BJ (cell line): Measurements from ENCODE around the gene SLIT3. TPM values are rescaled to one million over a fixed set of nuclear protein-coding genes. Genes with fewer than 3 reads are reported as not detected.

Source experiments
- CTCF ChIA-PET: fragments of 350-600 bp; formaldehyde crosslinking; extraction: SDS; loops from one replicate; lab custom pipeline; 2021; ENCODE audit warnings: antibody characterized with exemption, inconsistent platforms; lab: Yijun Ruan, JAX
- POLR2A ChIA-PET: fragments of 300-600 bp; sonication (Branson Sonifier 250); formaldehyde crosslinking; extraction: SDS; loops from one replicate; lab custom pipeline; 2021; ENCODE audit warnings: antibody characterized with exemption; lab: Charles Lee
- DNase-seq: peaks from one replicate; pipeline ENCODE4 v3.0.0-alpha.2; 2011; ENCODE audit warnings: low read depth
- H3K27me3 ChIP-seq: 2 replicates; pipeline ENCODE4 v1.6.0; 2011; ENCODE audit warnings: low read length; ENCODE audit not compliant: control insufficient read depth, insufficient read depth
- H3K36me3 ChIP-seq: 2 replicates; pipeline ENCODE4 v1.5.1; 2011; ENCODE audit warnings: low read length; ENCODE audit not compliant: control insufficient read depth, insufficient read depth
- H3K4me3 ChIP-seq: 2 replicates; pipeline ENCODE4 v1.5.1; 2011; ENCODE audit warnings: low read depth, mild to moderate bottlenecking, control low read depth, low read length
- polyA plus RNA-seq: library from polyadenylated mRNA; depleted of rRNA; stranded (reverse); fragments of >200 nt; gene quantifications from 2 replicates; pipeline ENCODE4 v1.2.3, GENCODE V29; 2011
- TF ChIP-seq, protein P1 (sequence below): IDR thresholded peaks from 2 replicates; pipeline ENCODE4 v1.5.1; 2011; ENCODE audit warnings: low read depth, mild to moderate bottlenecking, control low read depth, inconsistent platforms, low read length, moderate library complexity; ENCODE audit not compliant: insufficient read depth

SLIT3 gene
- polyA plus RNA-seq, 1 experiment = 26.8 TPM

DNA sequence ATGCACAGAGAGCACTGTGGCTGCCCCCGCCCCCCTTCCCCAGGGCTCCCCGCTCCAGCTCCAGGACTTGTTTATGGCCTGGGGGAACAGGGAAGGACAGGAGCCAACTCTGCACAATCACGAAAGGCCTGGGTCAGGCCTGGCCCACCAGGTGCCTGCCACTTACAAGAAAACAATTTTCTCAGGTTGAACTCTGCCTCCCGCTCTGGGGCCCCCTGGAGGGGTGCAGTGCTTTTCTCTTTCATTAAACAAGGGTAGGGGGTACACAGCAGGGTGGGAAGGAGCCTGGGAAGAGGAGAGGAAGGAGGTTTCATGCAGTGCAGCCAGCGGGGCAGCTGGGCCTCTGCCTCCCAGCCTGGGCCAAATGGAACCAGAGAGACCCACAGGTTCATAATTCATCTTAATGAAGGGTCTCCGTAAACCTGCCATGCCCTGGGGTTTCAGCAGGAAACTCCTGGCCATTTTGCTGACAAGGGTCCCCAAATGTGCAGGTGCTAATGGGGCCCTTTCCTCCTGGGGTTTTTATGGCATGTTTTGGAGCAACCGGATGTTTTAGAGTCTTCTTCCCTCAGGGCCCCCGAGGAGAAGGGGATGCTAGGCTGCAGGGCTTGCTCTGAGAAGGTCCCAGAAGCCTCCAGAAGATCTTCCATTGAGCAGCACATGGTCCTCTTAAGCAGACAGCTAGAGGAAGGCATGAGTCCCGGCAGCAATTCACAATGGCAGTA is 219.8 kb downstream of the SLIT3 start:
- Histone ChIP-seq H3K27me3 (no peaks in the 10 kb centered on the region), H3K36me3 (no peaks in the 10 kb centered on the region), H3K4me3 (no peak overlapping the region)
- DNase-seq = no peak
- TF ChIP-seq, protein P1, sequence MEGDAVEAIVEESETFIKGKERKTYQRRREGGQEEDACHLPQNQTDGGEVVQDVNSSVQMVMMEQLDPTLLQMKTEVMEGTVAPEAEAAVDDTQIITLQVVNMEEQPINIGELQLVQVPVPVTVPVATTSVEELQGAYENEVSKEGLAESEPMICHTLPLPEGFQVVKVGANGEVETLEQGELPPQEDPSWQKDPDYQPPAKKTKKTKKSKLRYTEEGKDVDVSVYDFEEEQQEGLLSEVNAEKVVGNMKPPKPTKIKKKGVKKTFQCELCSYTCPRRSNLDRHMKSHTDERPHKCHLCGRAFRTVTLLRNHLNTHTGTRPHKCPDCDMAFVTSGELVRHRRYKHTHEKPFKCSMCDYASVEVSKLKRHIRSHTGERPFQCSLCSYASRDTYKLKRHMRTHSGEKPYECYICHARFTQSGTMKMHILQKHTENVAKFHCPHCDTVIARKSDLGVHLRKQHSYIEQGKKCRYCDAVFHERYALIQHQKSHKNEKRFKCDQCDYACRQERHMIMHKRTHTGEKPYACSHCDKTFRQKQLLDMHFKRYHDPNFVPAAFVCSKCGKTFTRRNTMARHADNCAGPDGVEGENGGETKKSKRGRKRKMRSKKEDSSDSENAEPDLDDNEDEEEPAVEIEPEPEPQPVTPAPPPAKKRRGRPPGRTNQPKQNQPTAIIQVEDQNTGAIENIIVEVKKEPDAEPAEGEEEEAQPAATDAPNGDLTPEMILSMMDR = no peak
- ChIA-PET POLR2A (no interaction called here), CTCF (interaction anchor here (0.9 to 1.0 kb wide), 2 partner anchors 16 to 26 kb away, joined by 3 to 5 read pairs; no protein-coding TSS in a partner anchor)

DNA sequence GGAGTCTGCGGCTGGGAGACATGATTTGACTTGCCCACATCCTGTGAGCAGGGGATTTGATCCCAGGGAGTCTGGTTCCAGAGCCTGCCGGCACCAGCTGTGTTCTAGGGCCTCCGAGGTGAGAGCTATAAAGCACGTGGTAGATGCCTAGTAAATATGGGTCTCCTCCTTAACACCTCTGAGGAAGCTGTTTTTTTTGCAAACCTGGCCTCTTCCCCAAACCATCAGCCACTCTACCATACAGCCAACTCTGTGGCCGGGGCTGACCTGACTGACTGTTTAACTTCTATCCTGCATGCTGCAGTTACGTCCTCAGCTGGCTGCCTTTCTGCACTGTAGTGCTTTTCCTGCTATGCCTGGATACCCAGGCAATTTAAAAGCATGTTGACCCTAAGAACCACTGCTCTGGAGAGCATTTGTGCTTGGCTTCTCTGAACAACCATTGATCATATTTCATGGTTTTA is 220.5 kb downstream of the SLIT3 start:
- POLR2A ChIA-PET = no interaction called here

DNA sequence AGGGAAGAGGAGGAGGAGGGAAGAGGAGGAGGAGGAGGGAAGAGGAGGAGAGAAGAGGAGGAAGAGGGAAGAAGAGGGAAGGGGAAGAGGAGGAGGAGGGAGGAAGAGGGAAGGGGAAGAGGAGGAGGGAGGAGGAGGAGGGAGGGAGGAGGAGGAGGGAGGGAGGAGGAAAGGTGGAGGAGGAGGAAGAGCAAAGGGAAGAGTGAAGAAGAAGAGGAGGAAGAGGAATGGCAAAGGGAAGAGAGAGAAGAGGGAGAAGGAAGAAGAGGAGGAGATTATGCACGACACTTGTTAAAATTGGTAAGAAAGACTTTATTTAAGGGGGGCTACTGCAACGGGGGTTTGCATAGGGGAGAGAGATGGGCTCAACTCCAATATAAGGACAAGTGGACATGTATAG is 221.2 kb downstream of the SLIT3 start:
- H3K36me3 ChIP-seq = no peaks in the 10 kb centered on the region
- no peak overlapping the region for H3K4me3 ChIP-seq
- DNase-seq = no peak
- CTCF ChIA-PET = no interaction called here
- POLR2A ChIA-PET = no interaction called here
- no peaks in the 10 kb centered on the region for H3K27me3 ChIP-seq
- TF ChIP-seq, protein P1 = no peak

More for the DNA sequence above, 220.5 kb downstream of the SLIT3 start:
- no peak overlapping the region for H3K4me3 ChIP-seq
- TF ChIP-seq, protein P1 = no peak
- no peaks in the 10 kb centered on the region for H3K36me3 ChIP-seq
- no peak for DNase-seq
- H3K27me3 ChIP-seq = no peaks in the 10 kb centered on the region
- CTCF ChIA-PET = interaction anchor here (0.9 to 1.0 kb wide), 2 partner anchors 17 to 25 kb away, joined by 3 to 5 read pairs; no protein-coding TSS in a partner anchor

DNA sequence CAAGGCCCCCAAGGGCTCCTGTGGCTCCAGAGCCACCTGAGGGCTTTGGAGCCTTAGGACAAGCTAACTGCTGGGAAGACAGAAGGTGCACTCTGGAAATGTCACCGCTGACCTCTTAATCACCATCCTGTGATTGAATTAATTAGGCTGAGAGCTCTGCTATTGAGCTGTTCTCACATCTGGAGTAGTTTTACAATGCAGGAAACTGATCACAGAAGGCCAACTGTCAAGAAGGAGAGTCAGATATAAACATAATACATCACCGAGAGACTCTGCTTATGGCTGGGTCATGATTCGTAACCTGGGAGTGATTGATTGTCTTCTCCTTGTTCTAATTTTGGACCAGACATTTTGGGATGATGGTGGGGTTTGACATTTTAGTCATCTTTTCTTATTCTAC is 226.1 kb downstream of the SLIT3 start:
- no peaks in the 10 kb centered on the region for H3K27me3 ChIP-seq
- POLR2A ChIA-PET = no interaction called here
- CTCF ChIA-PET = no interaction called here
- TF ChIP-seq, protein P1 = no peak
- H3K4me3 ChIP-seq = no peak overlapping the region
- no peak for DNase-seq
- no peaks in the 10 kb centered on the region for H3K36me3 ChIP-seq

DNA sequence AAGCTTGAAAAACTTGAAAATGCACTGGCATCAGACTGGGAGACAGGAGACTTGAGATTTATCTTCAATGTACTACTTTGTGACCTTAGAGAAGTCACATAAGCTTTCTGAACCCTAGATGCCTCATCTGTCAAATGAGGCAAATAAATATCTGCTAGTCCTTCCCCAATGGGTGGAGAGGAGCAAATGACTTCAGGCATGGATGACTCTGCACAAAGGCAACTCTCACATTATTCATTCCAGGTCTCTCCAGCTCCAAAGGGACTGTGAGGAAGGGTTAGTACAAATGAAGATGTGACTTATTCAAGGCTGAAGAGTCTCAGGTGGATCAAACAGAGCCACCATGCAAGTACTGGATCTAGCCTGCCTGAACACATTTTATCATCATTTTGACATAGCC is 228.7 kb downstream of the SLIT3 start:
- TF ChIP-seq, protein P1 = no peak
- no peak for DNase-seq
- H3K4me3 ChIP-seq = no peak overlapping the region
- no peaks in the 10 kb centered on the region for H3K36me3 ChIP-seq
- ChIA-PET POLR2A (no interaction called here), CTCF (interaction anchor here (1.0 kb wide), 1 partner anchor 21 kb away, joined by 3 read pairs; no protein-coding TSS in a partner anchor)
- H3K27me3 ChIP-seq = no peaks in the 10 kb centered on the region
